Stimulated activated CD8-positive, alpha-beta memory T cell treated with anti-CD3 and anti-CD28 coated beads, Interleukin-7, amount 100 ng/mL, for 1 hour (primary cell): ENCODE measurements around the gene FGF5.
"Not testable (repeated sequence)": the region's sequence is repeated elsewhere in the genome, so short reads cannot be mapped to it uniquely, and the experiment has no call there.

ENCODE experiments used
- DNase-seq, 2 donors: peaks; one replicate each; pipeline ENCODE4 v3.0.0-alpha.2; 2020; ENCODE audit warnings: low read depth in 2 of 2

FGF5 gene

GRCh38 chr4:80295826-80296225 lies 29.4 kb downstream of the FGF5 start:
- DNase-seq = no peak

DNA sequence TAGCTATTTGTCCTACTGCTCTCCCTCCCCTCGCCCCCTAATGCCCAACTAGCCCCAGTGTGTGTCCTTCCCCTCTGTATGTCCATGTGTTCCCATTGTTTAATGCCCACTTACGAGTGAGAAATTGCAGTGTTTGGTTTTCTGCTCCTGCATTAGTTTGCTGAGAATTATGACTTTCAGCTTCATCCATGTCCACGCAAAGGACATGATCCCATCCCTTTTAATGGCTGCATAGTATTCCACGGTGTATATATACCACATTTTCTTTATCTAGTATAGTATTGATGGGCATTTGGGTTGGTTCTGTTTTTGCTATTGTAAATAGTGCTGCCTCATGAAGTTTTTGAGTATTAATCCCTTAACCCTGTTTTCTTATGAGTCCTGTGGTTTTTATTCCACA lies 35.4 kb downstream of the FGF5 start:
- DNase-seq = no peak

GRCh38 chr4:80302616-80303223 lies 36.3 kb downstream of the FGF5 start:
- no peak for DNase-seq

- DNase-seq = no peak
These were observed 39.0 kb downstream of the FGF5 start for GRCh38 chr4:80305466-80305865.

- no peak for DNase-seq
These were observed 39.8 kb downstream of the FGF5 start for GRCh38 chr4:80306260-80306659.

DNA sequence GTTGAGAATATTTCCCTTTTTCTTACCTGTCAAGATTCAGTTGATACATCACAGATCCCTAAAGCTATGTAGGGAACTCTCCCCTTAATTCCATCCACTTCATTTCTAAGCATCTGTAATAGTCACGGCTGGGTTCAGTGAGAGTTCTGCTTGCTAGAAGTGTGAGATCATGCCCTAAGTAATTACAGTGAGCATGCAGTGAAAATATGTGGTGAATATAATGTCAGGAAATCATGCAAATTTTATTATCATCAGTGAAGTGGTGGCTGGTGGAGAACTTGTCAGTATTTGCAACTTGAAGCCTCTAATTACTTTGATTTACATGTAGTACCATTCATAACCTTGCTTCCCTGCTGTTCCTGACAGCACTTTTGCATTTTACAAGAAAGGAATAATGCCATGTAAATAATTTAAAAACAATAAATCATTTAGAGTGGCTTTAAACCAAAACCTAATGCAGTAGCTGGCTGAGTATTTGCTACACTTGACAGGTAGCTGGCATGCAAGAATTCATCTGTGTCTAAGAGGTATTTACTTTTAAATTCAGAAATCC lies 40.8 kb downstream of the FGF5 start:
- DNase-seq = no peak

GRCh38 chr4:80307774-80308465 lies 41.5 kb downstream of the FGF5 start:
- no peak for DNase-seq

- DNase-seq = no peak
These were observed 42.0 kb downstream of the FGF5 start for GRCh38 chr4:80308466-80308822.

- no peak for DNase-seq
These were observed 43.0 kb downstream of the FGF5 start for GRCh38 chr4:80309294-80310004.

GRCh38 chr4:80311130-80311529 lies 44.7 kb downstream of the FGF5 start:
- DNase-seq = no peak

- DNase-seq = no peak
These were observed 45.7 kb downstream of the FGF5 start for GRCh38 chr4:80312124-80312523.

- no peak for DNase-seq
These were observed 47.2 kb downstream of the FGF5 start for GRCh38 chr4:80313627-80314026.

DNA sequence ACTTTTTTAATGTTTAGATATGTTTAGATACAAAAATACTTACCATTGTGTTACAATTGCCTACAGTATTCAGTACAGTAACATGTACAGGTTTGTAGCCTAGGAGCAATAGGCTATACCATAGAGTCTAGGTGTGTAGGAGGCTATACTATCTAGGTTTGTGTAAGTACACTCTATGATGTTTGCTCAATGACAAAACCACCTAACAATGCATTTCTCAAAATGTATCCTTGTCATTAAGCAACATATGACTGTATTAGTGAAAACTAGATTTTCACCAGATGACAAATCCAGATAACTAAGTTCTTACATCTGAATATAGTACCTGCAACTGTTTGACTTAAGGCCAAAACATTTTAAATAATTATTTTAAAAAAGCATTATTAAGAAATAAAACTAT lies 49.4 kb downstream of the FGF5 start:
- not testable (repeated sequence) for DNase-seq

DNA sequence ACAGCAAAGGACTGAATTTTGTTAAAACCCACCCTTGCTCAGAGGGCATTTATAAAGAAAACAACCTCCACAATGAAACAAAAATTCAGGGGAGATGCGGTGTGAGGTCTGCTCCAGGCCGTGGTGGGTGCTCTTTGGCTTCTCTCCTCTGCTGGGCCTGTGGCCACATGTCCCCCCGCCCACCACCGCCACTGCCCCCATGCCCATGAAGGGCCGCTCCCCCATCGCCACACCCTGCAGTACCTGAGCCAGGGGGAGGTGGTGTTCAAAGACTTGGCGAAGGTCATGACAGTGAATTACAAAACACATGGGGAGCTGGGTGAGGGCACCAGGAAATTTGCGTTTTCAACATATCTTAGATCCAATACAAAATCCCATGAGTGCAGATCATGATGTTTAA lies 54.9 kb downstream of the FGF5 start:
- DNase-seq = no peak

DNA sequence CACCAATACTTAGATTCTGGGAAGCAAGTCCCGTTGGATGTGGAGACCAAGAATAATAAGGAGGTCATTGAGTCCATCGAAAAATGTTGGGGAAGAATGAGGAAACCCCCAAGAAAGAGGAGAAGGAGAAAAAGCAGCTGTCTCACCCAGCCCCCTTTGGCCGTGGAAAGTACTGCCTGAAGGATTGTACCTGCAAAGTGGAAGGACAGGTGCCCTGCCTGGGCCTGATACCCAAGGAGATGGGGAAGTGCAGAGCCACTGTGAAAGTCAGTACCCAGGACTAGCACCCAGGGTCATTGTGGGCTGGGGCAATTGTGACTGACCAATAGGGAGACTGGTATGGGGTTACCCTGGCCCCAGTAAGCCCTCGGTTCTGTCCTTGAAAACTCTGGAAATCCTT lies 55.3 kb downstream of the FGF5 start:
- DNase-seq = no peak

DNA sequence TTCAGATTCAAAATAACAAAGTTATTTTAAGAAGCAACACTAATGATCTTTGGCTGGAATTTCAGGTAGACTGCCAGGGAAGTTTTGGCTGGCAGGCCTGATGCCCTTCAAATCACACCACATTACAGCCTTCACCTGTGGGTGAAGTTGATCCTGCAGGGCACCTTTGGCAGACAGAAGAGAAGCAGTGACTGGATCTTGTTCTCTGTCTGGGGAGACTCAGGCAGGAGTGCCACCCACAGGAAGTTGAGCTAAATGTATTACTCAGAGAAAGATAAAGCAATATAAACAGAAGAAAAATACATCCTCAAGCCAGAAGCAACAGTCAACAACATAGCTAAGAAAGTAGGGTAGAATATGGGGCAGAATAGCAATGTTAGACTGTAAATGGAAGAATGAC lies 56.3 kb downstream of the FGF5 start:
- no peak for DNase-seq

DNA sequence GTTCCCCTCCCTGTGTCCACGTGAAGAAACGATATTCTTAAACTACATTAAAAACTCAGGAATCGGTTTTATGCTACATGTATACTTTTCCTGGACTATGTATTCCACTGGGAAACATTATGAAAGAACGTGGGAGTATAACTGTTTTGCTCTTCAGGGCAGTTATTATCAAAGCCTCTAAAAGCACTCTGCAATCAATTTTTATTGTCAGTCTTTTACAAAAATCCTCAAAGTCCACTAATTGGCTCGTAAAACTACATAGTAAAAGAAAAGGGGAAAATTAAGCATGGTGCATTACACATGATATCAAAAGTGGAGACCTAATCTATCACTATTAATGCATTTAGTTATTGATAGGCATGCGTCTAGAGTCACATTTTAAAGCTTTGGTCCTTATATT lies 57.7 kb downstream of the FGF5 start:
- no peak for DNase-seq

DNA sequence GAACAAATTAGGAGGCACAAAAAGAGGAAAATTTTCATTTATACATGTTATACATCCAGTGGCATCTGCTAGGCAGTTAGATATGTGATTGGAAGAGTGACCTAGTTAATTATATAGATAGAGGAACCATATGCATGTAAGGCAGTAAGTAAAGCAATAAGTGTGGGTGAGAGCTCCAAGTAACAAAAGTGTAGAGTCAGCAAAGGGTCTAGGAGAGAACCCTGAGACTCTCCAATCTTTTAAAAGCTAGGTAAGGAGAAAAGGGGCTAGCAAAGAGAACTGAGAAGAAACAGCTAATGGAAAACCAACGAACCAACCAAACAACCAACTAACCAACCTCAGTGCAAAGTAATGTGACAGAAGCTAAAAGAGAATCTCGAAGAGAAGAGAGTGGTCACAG lies 65.2 kb downstream of the FGF5 start:
- no peak for DNase-seq

DNA sequence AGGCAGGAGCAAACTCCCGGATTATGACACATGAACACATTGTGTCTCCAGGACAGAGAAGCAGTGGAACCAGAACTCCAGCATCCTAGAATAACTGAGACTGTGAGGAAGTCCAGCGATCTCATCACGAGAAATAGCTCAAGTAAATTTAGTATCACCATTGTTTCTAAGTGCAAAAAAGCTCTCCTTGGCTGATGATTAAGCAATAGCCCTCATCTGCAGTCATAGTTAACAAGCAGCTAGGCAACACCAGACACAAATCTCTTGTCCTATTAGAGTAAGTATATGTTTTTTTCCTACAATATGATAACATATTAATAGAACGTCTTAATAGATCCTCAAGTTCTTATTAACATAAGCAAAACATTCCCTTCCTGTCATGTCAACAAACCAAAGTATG lies 66.7 kb downstream of the FGF5 start:
- DNase-seq = no peak

DNA sequence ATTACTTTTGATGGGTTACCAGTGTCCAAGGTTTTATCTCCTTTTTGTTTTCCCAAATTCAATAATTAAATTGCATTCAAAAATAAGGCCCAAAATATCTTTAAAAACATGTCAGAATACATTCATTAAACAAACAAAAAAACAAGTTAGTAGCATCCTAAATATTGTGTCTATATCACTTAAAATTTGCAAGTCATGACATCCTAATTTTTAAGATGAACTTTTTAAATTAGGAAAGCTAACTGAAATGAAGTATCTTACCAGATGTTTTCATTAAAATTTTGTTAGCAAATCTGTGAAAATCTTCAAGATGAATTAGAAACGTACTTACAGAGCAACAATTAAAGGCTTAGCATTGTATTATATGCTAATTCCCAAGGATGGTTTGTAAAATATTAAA lies 68.1 kb downstream of the FGF5 start:
- no peak for DNase-seq

DNA sequence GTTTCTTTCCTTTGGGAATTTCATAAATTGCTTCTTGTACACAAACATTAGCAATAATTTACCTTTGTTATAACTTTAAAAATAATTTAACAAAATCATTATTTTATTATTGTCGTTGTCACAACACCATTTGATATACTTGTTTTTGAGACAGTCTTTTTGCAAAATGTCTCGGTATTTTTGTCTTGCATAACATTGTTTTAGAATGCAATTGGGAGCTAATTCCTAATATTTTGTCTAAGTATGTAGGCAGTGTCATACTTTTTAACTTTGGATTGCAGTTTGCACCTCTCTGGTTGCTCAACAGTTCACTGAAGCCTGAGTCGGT lies 68.7 kb downstream of the FGF5 start:
- DNase-seq = no peak

GRCh38 chr4:80335554-80336358 lies 69.3 kb downstream of the FGF5 start, which contains the start of gene CFAP299:
TSS of gene CFAP299 (plus strand) at chr4:80335730.
- peak in 1 of 2 donors; percentile 9 for DNase-seq
